ENCODE measurements around the gene MGST3.
"Not testable (repeated sequence)": the region's sequence is repeated elsewhere in the genome, so short reads cannot be mapped to it uniquely, and the experiment has no call there.

Gene MGST3

GRCh38 chr1:165696625-165697100 lies 65.6 kb downstream of the MGST3 start:
- TF ChIP-seq EZH2 (IDR thresholded peaks at IDR 0.05) (no peak), POLR2AphosphoS5 (IDR thresholded peaks at IDR 0.05; ENCODE audit: borderline replicate concordance, low read depth, low read length) (peak; percentile 45; the same call in 1 of the 2 replicates), FOXP2 (optimal IDR thresholded peaks at IDR 0.05; ENCODE audit: control extremely low read depth, extremely low read length, insufficient read depth) (no peak)
- Histone ChIP-seq H3K9ac (ENCODE audit: insufficient read length) (peak overlapping the region; percentile 82), H3K4me3 (peak overlapping the region; percentile 100), H3K36me3 (ENCODE audit: insufficient read depth, low read length) (peaks cover 12% of the 10 kb centered on the region), H3K9me3 (ENCODE audit: low read depth, low read length) (no peaks in the 10 kb centered on the region), H3K27ac (peak overlapping the region; percentile 95)
- DNase-seq (ENCODE audit: low read depth, low spot score), result peak; percentile 90

- H3K9ac ChIP-seq (ENCODE audit: insufficient read length), result peak overlapping the region; percentile 82
- TF ChIP-seq EZH2 (IDR thresholded peaks at IDR 0.05) (no peak), FOXP2 (optimal IDR thresholded peaks at IDR 0.05; ENCODE audit: control extremely low read depth, extremely low read length, insufficient read depth) (no peak), POLR2AphosphoS5 (IDR thresholded peaks at IDR 0.05; ENCODE audit: borderline replicate concordance, low read depth, low read length) (no peak)
- peaks cover 12% of the 10 kb centered on the region for H3K36me3 ChIP-seq (ENCODE audit: insufficient read depth, low read length)
- DNase-seq (ENCODE audit: low read depth, low spot score), result no peak
- H3K9me3 ChIP-seq (ENCODE audit: low read depth, low read length), result no peaks in the 10 kb centered on the region
- peak overlapping the region; percentile 95 for H3K27ac ChIP-seq
- H3K4me3 ChIP-seq, result peak overlapping the region; percentile 100
Measured at GRCh38 chr1:165697491-165697880, 66.5 kb downstream of the MGST3 start.

- H3K9me3 ChIP-seq (ENCODE audit: low read depth, low read length), result no peaks in the 10 kb centered on the region
- peak within 1 kb of the TSS; percentile 100 for H3K4me3 ChIP-seq
- peak within 1 kb of the TSS; percentile 82 for H3K9ac ChIP-seq (ENCODE audit: insufficient read length)
- H3K36me3 ChIP-seq (ENCODE audit: insufficient read depth, low read length), result peaks cover 12% of the 10 kb centered on the region
- no peak for DNase-seq (ENCODE audit: low read depth, low spot score)
- TF ChIP-seq EZH2 (IDR thresholded peaks at IDR 0.05) (no peak), POLR2AphosphoS5 (IDR thresholded peaks at IDR 0.05; ENCODE audit: borderline replicate concordance, low read depth, low read length) (peak; percentile 96), FOXP2 (optimal IDR thresholded peaks at IDR 0.05; ENCODE audit: control extremely low read depth, extremely low read length, insufficient read depth) (no peak)
- peak within 1 kb of the TSS; percentile 95 for H3K27ac ChIP-seq
Measured at GRCh38 chr1:165697881-165698760, 67.1 kb downstream of the MGST3 start, which contains the start of gene ALDH9A1. Gene ALDH9A1, minus strand, starts transcription at chr1:165698562. Its CDS starts 4 bp downstream, at chr1:165698558.

GRCh38 chr1:165698761-165699052 lies 67.7 kb downstream of the MGST3 start:
- Histone ChIP-seq H3K27ac (peak overlapping the region; percentile 95; the same call in 1 of the 2 replicates), H3K4me3 (peak overlapping the region; percentile 100), H3K9me3 (ENCODE audit: low read depth, low read length) (no peaks in the 10 kb centered on the region), H3K9ac (ENCODE audit: insufficient read length) (peak overlapping the region; percentile 82), H3K36me3 (ENCODE audit: insufficient read depth, low read length) (peaks cover 12% of the 10 kb centered on the region)
- no peak for DNase-seq (ENCODE audit: low read depth, low spot score)
- peak; percentile 90; the same call in 1 of the 2 replicates for TF ChIP-seq POLR2AphosphoS5 (IDR thresholded peaks at IDR 0.05; ENCODE audit: borderline replicate concordance, low read depth, low read length)
- no peak for TF ChIP-seq FOXP2 (optimal IDR thresholded peaks at IDR 0.05; ENCODE audit: control extremely low read depth, extremely low read length, insufficient read depth)

- no peak overlapping the region for H3K4me3 ChIP-seq
- no peak overlapping the region for H3K27ac ChIP-seq
- DNase-seq (ENCODE audit: low read depth, low spot score), result no peak
- peaks cover 5% of the 10 kb centered on the region for H3K36me3 ChIP-seq (ENCODE audit: insufficient read depth, low read length)
- no peaks in the 10 kb centered on the region for H3K9me3 ChIP-seq (ENCODE audit: low read depth, low read length)
- H3K9ac ChIP-seq (ENCODE audit: insufficient read length), result no peak overlapping the region
- TF ChIP-seq FOXP2 (optimal IDR thresholded peaks at IDR 0.05; ENCODE audit: control extremely low read depth, extremely low read length, insufficient read depth) (no peak), EZH2 (IDR thresholded peaks at IDR 0.05) (no peak), POLR2AphosphoS5 (IDR thresholded peaks at IDR 0.05; ENCODE audit: borderline replicate concordance, low read depth, low read length) (no peak)
Measured at GRCh38 chr1:165699577-165699976, 68.5 kb downstream of the MGST3 start.

GRCh38 chr1:165701922-165702321 lies 70.9 kb downstream of the MGST3 start:
- DNase-seq (ENCODE audit: low read depth, low spot score); H3K9ac ChIP-seq (ENCODE audit: insufficient read length); H3K4me3 ChIP-seq; H3K9me3 ChIP-seq (ENCODE audit: low read depth, low read length); H3K27ac ChIP-seq; H3K36me3 ChIP-seq (ENCODE audit: insufficient read depth, low read length): not testable (repeated sequence)

GRCh38 chr1:165703648-165704047 lies 72.6 kb downstream of the MGST3 start:
- no peak for DNase-seq (ENCODE audit: low read depth, low spot score)
- H3K4me3 ChIP-seq, result no peak overlapping the region
- no peaks in the 10 kb centered on the region for H3K36me3 ChIP-seq (ENCODE audit: insufficient read depth, low read length)
- no peak overlapping the region for H3K9ac ChIP-seq (ENCODE audit: insufficient read length)
- no peak overlapping the region for H3K27ac ChIP-seq
- TF ChIP-seq FOXP2 (optimal IDR thresholded peaks at IDR 0.05; ENCODE audit: control extremely low read depth, extremely low read length, insufficient read depth) (no peak), EZH2 (IDR thresholded peaks at IDR 0.05) (no peak), POLR2AphosphoS5 (IDR thresholded peaks at IDR 0.05; ENCODE audit: borderline replicate concordance, low read depth, low read length) (no peak)
- no peaks in the 10 kb centered on the region for H3K9me3 ChIP-seq (ENCODE audit: low read depth, low read length)
